ENCODE data around the gene POLR1E.

Gene POLR1E

GRCh38 chr9:37542488-37542887 lies 56.7 kb downstream of the POLR1E start:
- DNase-seq, result no peak

GRCh38 chr9:37542895-37543294 lies 57.1 kb downstream of the POLR1E start:
- DNase-seq, result no peak

- no peak for DNase-seq
These were observed 57.7 kb downstream of the POLR1E start for GRCh38 chr9:37543468-37543867.

- DNase-seq, result no peak
These were observed 61.7 kb downstream of the POLR1E start for GRCh38 chr9:37547328-37547878.

GRCh38 chr9:37549527-37549926 lies 63.8 kb downstream of the POLR1E start:
- no peak for DNase-seq

- DNase-seq, result no peak
These were observed 65.0 kb downstream of the POLR1E start for GRCh38 chr9:37550781-37551180.

- DNase-seq, result no peak
These were observed 65.7 kb downstream of the POLR1E start for GRCh38 chr9:37551468-37551867.

- no peak for DNase-seq
These were observed 66.1 kb downstream of the POLR1E start for GRCh38 chr9:37551888-37552287.
